Measurements from ENCODE around the gene KNCN.

GRCh38 chr1:46596036-46596435 is 44.6 kb upstream of the KNCN start:
- TF ChIP-seq POLR2A (IDR thresholded peaks at IDR 0.05): no peak
- TF ChIP-seq, protein P1, sequence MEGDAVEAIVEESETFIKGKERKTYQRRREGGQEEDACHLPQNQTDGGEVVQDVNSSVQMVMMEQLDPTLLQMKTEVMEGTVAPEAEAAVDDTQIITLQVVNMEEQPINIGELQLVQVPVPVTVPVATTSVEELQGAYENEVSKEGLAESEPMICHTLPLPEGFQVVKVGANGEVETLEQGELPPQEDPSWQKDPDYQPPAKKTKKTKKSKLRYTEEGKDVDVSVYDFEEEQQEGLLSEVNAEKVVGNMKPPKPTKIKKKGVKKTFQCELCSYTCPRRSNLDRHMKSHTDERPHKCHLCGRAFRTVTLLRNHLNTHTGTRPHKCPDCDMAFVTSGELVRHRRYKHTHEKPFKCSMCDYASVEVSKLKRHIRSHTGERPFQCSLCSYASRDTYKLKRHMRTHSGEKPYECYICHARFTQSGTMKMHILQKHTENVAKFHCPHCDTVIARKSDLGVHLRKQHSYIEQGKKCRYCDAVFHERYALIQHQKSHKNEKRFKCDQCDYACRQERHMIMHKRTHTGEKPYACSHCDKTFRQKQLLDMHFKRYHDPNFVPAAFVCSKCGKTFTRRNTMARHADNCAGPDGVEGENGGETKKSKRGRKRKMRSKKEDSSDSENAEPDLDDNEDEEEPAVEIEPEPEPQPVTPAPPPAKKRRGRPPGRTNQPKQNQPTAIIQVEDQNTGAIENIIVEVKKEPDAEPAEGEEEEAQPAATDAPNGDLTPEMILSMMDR (IDR thresholded peaks at IDR 0.05): no peak
